Fibroblast of skin of scalp (primary cell): ENCODE measurements around the gene MRPS27. TPM values are rescaled to one million over a fixed set of nuclear protein-coding genes. Genes with fewer than 3 reads are reported as not detected.

Source experiments
- DNase-seq: peaks from one replicate; pipeline ENCODE4 v3.0.0-alpha.2; 2013
- polyA plus RNA-seq, 2 experiments: library from polyadenylated mRNA; unstranded; fragments of 120-200 nt; gene quantifications; one replicate each; pipeline ENCODE4 v1.2.1, GENCODE V29; 2013; ENCODE audit not compliant: insufficient read length in 2 of 2

Gene MRPS27
- 39.1 TPM for polyA plus RNA-seq (2013, experiment 1 of 2; ENCODE audit: insufficient read length)
- polyA plus RNA-seq (2013, experiment 2 of 2; ENCODE audit: insufficient read length): 43.3 TPM

DNA sequence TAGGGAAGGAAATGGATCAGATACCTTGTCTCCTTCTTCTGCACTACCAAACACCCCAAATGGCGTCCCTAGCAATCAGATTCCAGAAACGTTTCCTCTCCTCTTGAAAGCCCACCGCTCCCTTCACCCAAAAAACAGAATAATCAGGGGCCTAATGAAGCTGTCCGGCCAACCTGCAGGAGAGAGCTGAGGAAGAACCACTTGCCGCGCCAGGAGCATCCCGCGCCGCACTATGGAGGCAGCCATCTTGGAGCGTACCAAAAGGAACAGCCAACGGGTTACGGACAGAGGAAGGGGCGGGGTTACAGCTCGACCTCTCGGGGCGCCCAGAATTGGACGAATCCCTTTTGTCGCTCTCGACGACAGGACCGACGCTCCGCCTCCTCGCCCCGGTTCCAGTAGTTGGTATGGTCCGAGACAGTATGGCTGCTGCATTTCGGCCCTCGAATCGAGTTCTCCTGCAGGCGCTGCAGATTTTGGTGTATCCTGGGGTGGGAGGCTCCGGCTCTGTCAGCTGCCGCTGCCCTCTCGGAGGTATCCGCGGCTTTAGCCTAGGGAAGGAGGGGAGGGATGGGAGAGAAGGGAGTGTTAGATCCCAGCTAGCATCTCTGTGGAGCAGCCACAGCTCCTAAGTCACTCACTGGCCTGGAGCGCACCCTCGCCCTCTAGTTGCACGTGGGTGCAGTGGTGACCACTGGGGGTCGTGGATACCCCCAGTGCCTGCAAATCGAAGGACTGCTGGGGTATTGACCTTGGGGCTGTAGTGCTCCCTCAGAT is at the start of gene MRPS27, which contains the start of gene PTCD2:
MRPS27 (minus strand) TSS at position 265 of the 777 bp plus-strand sequence; CDS start at position 246, 19 bp downstream.
PTCD2 (plus strand) TSS at position 398 of the 777 bp plus-strand sequence; CDS start at position 408, 10 bp downstream.
- peak; percentile 99 for DNase-seq

DNA sequence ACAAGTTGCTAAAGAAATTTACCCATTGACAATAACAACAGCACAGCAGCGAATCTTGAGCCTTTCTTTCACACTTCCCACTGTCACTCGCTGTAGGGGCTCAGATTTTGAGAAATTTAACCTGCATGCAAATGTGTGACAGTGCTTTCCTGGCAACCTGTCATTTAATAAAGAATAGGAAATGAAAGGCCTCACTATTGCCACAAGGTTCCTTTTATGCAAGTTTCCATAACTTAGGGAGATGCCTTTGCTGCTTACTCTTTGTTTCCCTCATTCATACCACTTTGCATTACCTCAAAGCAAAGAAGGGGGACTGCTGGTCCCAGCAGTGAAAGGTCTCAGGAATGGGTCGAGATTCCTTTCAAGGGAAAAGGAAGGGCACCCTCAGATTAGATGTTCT is 49.7 kb upstream of the MRPS27 start:
- no peak for DNase-seq

DNA sequence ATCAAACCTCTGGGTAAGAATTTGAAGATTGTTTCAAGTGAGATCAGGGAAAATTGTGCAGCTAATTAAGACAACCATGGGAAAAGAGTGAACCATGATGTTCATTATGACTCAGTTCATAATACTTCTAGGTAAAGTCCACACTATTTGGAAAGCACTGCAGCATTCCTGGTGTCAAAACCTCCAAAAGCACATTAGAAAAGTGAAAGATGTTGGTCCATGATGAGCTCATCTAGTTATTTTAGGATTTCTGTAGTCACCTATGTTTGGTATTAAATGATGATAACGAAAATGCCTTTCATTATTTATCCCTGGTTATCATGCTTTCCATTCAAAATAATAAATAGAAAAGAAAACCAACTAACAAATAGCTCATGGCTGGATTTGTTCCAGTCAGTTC is 49.3 kb upstream of the MRPS27 start:
- no peak for DNase-seq

DNA sequence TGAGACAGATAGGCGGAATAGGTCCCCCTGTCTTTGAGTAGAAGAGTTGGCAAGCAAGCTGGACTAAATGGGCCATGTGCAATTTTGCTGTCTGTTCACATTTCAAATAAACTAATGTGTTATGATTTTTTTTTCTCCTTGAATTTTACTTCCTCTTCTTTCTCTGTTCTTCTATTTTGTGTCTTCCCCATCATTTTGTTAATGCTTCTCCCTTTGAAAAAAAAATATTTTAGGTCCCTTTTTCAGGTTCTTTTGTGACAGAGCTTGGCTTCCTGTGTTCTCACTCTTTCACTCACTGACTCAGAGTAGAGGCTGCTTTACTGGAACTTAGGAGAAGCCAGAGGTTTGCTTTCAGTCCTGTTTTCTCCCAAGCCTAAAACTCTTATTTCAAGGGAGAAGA is 48.2 kb upstream of the MRPS27 start:
- DNase-seq: no peak

DNA sequence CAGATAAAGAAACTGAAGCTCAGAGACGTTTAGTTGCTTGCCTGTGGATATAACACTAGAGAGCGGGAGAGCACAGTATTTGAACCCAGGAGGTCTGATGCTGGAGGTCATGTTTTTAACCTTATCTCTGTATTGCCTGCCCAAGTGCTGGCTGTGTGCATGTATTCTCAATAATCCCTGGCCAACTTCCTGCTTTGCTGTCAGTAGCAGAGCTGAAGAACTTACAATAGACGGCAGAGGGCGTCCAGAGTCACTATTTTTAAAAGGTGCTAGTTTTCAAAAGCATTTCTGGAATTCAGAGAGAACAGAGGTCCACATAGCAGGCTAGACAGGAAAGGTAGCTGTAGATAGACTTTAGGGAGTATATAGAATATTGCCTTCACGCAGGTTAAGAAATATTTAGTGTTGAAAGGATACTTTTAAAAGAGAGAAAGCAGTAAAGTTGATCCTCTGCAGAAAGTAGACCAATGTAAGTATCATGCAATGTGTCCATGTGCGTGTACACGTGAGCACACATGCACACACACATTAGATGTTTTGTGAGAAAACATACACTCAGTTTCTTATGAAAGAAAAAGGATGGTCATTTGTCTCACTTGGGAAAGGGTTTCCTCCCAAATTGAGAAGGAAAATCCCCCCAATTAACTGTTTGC is 46.4 kb upstream of the MRPS27 start:
- DNase-seq: peak; percentile 81

DNA sequence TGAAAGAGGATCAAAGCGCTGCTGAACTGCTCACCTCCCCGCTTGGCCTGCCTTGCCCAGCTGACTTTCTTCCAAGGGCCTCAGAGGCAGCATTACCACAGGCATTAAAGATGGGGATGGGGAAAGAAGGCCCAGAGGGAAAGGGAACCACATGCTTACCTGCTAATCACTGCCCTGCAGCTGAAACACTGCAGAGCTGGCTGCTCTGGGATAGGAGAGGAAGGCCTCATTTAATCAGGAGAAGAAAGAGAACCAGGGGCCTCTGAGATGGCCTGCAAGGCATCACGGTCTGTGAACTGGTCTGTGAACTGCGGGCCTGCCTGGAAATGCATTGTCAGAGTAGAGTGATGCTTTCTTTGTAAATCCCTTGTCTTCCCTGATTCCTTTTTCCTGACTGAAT is 44.9 kb upstream of the MRPS27 start:
- no peak for DNase-seq

DNA sequence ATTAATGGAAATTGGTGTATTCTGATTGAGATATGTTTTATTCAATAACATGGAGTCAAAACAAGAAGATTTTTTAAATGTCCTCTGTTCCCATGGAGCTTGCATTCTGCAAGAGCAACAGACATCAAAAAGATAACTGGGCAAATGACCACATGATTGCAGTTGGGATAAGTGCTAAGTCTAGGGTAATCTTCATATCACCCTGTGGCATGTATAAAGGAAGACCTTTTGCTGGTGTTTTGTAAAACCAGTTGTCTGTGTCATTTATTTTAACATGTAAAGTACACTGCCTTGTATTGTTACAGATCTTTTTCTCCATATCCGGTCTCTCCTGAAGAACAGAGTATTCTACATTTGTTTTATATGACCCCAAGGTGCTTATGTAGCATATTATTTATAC is 44.1 kb upstream of the MRPS27 start:
- DNase-seq: no peak

DNA sequence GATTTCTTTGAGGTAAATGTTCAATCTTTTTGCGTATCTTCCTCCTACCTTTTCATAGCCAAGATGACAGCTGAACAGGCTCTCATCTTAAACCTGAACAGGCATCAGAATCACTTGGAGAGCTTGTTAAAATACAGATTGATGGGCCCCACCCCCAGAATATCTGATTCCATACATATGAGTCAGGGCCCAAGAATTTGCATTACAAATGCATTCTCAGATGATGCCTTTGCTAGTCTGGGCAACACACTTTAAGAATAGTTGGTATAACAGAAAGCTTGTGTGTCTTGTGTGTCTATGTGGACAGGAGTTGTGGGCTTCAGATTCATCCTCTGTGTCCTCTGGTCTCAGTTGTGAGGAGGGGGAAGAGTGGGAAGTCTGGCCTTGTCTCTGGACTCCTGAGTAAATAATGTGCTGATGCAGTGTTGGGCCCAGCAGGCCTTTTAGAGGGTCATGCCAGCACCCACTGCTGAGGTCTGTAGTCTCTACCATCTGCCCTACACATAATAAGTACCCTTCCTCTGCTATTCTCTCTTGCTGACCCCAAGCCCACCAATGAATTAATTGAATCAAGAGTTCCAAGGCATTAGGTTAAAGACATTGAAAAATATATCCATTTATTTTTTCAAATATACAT is 43.2 kb upstream of the MRPS27 start:
- peak; percentile 91 for DNase-seq

DNA sequence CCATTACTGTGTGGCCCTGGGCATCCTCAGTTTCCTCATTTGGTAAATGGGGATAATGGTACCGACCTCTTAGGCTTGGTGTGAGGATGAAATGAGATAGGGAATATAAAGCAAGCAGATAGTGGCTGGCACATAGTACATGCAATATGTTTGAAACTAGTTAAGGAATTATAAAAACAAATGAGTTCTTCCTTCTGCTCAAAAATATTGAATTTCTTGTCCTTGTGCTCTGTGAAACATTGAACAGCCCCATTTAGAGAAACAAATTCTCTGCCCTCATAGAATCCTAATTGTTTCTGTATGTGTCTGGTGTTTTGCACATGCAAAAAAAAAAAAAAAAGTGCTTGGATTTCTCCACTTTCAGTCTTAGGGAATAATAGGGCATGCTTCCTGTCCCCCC is 39.8 kb upstream of the MRPS27 start:
- DNase-seq: no peak

DNA sequence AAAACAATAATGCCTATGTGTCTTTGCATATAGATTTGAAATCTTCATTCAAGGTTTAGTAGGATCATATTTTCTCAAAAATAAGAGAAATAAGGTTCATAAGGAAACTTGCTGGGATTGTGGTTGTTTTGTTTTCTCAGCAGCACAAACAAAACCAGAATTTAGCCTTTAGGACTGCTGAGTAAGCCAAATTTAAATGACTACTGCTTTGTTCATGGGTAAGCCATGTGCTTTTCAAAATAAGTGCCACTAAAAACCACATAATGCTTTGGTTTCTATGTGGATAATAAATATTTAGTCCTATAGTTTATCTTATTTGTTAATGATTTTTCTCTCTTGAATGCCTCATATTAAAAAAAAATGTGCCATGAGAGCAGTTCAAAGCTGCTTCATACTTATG is 38.9 kb upstream of the MRPS27 start:
- no peak for DNase-seq

DNA sequence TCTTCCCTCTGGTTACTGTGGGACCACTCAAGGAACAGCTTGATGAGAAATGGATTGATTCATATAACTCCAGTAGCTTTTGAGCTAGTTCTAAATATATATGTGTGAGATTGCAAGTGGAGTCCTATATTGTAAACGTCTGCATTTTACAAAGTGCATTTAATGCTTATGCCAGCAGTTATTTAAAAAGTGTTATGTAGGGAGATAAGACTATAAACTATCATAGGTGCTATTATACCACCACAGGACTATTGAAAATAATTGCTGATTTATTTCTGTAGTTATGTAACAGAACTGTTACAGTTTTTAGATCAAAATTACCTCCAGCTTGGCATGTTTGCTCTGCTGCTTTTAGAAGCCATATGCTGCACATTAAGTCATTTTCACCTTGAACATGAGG is 36.3 kb upstream of the MRPS27 start:
- DNase-seq: no peak

DNA sequence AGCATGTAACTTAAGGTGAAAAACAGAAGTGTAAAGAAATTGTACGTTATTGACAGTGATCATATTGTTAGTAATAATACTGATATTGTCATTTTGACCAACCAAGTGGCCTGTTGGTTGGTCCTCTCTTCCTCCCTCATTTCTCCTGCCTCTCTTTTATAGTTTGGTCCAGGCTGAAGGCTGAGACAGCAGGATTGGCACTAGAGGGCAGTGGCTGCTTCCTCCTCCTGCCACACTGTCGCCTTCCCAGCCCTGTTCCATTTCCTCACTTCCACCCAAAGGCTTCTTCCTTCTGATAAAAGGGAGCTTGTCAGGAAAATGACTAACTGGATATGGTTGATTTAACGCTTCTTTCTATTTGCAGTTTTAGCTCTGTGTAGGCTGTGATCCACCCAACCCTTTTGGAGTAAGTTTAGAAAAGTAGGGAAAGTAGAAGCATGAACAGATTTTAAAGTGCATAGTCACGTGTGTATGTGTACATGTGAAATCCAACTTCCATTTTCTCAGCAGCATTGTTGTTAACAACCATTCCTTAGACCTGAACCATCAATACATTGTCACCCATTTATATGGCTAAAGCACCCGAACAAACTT is 35.8 kb upstream of the MRPS27 start:
- peak; percentile 55 for DNase-seq

DNA sequence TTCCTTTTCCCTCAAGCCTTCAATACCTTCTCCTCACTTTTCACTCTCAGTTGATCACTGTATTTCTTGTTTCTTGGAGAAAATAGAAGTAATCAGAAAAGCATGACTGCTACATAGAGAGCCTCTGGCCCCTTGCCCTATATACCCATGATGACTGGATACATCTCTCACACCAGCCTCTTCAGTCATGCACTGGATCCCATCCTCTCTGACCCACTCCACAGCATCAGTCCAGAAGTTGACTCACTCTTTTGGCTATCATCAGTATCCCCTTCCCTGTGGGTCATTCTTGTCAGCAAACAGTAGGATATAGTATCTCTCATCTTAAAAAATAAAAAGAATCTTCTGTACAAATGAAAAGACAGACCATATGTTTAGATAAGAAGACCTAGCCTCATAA is 33.0 kb upstream of the MRPS27 start:
- DNase-seq: peak; percentile 40

DNA sequence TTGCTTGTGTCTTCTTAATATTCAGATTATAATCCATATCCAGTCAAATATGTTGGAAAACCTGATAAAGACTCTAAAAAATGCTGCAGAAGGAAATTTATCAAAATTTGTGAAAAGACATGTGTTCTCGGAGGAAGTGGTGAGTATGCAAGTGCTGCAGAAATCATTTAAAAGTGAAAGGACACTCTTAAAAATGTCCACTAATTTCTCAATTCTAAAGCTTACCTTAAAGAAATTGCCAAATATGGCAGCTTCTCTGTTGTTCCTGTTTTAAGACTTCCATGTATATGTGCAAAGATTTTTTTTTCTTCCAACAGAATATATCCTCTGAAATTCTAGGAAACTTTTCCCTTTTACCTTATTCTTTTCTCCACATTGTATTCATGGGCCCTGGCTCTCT is 32.6 kb upstream of the MRPS27 start:
- no peak for DNase-seq

DNA sequence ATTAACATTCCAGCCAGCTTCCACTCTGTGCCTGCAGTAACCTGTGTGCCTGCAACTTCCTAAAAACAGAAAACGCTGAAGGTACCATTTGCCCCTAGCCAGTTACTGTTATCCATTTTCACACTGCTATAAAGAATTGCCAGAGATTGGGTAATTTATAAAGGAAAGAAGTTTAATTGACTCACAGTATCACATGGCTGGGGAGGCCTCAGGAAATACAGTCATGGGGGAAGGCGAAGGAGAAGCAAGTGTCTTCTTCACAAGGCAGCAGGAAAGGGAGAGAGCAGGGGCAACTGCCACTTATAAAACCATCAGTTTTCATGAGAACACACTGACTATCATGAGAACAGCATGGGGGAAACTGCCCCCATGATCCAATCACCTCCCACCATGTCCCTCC is 31.3 kb upstream of the MRPS27 start:
- no peak for DNase-seq

DNA sequence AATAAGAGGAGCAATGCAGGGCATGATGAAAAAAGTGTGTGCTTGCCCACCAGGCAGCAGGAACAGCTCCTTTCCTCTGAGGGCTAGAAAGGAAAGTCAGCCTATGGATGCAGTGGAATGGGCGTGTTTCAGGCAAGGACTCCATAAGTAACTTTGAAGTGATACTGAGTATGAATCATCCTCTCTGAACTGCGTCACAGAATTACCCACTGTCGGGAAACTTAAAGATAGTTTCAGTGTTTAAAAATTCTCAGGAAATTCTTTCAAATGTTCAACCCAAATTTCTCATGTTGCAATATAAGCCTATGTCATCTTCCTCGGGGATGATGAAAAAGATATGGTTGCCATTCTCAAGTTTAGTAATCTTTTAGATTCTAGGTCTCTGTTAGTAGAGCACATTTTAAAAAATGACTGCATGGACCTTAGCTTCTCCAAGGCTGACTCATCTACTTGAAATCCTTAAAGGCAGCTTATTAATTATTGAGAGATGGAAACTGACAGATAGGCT is 27.8 kb upstream of the MRPS27 start:
- peak; percentile 92 for DNase-seq

DNA sequence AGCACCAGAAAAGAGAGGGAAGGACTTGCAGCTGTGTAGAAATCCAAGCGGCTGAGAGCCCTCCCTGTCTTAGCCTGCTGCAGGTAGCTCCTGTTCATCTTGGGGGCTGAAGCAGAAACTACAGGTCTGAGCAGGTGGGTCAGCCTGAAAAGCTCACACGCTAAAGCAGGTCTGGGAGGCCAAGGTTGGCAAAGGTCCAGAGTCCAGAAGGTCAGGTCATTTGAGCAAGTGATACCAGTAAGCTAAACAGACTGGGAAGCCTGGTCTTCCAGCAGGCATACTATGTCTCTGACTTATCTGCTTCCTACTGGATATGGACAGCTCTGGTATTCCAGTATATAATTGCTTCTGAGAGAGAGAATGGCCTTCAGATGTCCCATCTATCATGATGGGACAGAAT is 26.4 kb upstream of the MRPS27 start:
- DNase-seq: no peak

DNA sequence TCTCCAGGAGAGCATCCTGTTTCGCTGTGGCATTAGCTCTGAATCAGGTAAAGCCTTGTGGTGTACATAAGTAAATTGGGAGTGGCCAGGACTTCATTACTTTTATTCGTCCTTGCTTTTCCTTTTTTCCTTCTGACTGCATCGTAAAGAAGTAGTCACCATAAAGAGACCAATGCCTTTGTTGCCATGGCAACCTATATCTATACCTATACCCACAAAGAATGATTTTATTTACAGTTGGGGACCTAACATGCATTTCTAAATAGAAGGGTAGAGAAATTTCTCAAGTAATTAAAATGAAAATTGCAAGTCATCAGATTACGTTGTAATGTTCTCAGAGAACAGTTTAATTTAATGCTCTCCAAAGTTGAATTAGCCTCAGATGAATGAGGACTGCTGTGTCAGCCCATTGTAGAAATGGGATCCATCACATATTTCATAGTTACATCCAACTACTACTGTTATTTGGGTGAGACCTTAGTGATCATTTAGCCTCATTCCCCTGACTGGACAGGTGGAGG is 18.7 kb upstream of the MRPS27 start:
- no peak for DNase-seq

DNA sequence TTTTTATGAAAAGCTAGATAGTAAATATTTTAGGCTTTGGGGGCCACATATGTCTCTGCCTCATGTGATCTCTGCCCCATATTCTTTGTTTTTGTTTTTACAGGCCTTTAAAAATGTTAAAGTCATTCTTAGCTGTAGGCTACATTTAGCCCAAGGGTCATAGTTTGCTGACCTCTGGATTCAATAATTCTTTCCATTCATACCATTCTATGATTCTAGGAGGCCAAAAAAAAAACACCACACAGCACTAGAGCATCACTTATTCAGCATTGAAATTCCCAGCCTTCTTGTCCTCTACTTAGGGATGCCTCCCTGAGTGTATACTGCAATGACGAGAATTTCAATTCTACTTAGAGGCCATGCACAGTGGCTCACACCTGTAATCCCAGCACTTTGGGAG is 17.1 kb upstream of the MRPS27 start:
- DNase-seq: no peak

DNA sequence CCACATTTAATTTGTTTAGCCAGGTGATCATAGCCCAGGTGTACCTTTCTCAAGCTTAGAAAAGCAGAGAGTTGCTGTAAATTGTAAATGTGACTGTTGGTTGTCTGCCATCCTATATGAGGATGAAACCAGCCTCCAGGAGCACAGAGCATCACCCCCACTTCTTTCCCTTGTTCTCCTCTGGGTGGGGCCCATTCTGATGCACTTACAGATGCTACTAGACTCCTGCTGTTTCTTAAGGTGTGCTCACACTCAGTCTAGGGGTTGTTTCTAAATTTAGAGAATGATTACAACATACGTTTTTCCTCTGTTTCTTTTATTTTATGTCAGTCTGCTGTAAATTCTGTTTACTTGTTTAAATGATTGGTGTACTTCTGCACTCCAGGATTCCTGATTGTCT is 10.7 kb upstream of the MRPS27 start:
- no peak for DNase-seq

DNA sequence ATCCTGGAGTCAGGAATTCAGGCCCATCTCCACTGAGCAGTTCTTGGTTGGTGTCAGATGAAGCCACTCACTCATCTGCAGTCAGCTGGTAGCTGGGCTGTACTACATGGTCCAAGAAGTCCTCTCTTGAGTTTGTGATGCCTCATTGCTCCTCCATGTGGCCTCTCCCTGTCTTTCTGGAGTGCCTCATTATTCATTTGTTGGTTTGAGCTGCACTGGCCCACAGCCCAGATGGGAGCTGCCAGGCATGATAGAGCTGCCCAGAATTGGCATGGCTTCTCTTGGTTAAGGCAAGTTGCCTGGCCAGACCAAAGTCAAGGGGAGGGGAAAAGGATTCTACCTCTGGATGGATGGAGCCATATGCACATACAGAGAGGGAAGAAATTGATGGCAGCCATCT is 8.1 kb upstream of the MRPS27 start:
- peak; percentile 16 for DNase-seq

DNA sequence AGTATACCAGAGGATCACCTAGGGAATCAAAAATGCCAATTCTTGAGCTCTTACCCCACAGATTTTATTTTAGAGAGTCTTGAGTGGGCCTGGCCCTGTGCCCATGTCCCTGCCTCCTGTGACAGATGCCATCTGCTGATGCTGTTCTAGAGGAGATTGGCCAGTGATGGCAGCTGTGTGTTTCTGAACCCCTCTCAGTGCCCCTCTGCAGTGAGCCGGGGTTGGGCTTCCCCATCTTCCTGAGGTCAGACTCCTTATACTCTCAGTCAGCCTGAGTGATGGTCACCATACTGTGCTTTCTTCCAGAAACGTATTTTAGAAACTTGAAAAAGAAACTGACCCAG is 6.2 kb upstream of the MRPS27 start:
- DNase-seq: no peak
